ENCODE data around the gene ENOX2. TPM values are rescaled to one million over a fixed set of nuclear protein-coding genes. Genes with fewer than 3 reads are reported as not detected.
A peak's percentile ranks its signal among the peaks of the same experiment; 100 is the strongest.

Gene ENOX2
- total RNA-seq, 1 experiment from 2014 or later: 11.4 TPM

DNA sequence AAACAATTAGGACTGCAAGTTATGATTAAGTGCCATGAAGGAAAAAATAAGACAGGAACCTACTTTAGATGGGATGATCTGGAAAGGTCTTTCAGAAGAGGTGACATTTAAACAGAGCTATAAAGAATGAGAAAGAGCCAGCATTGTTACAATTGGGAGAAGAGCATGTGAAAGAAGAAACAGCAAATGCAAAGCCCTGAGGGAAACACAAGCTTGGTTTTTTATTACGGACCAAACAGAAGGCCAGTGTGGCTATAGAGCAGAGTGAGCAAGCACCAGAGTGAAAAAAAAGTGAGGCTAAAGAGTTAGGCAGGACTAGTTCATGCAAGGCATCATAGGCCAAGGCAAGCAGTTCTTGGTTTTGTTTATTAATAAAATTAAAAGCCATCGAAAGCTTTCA, 325.6 kb downstream of the ENOX2 start:
- H3K9me3 ChIP-seq: no peaks in the 10 kb centered on the region
- intact Hi-C loops (cut with micrococcal nuclease; ENCODE audit: unreplicated experiment): loop anchor here (5.0 kb wide), 1 partner anchor 340 kb away; no protein-coding TSS in a partner anchor
- H3K36me3 Mint-ChIP-seq (ENCODE audit: insufficient read depth, unreplicated experiment): no peaks in the 10 kb centered on the region
- H3K36me3 ChIP-seq (ENCODE audit: control insufficient read depth, insufficient read depth, low read length): no peaks in the 10 kb centered on the region
- ChIA-PET CTCF (interaction anchor here (0.8 kb wide), 1 partner anchor 231 kb away, joined by 4 read pairs; no protein-coding TSS in a partner anchor), POLR2A (no interaction called here)
- H3K9me3 Mint-ChIP-seq (ENCODE audit: unreplicated experiment): no peaks in the 10 kb centered on the region
- H3K27me3 Mint-ChIP-seq (ENCODE audit: insufficient read depth, unreplicated experiment): no peaks in the 10 kb centered on the region
- H3K27me3 ChIP-seq (replicated peaks; ENCODE audit: control insufficient read depth, insufficient read depth, low read length): no peaks in the 10 kb centered on the region
- no TSS peak for BruUV-seq (replicated peaks)
- H3K4me1 ChIP-seq: no peaks in the 10 kb centered on the region
- no peak overlapping the region for H3K4me3 ChIP-seq (ENCODE audit: low read depth, low read length)
- H3K27ac Mint-ChIP-seq (ENCODE audit: unreplicated experiment): no peak overlapping the region
- no peak for DNase-seq
- no peaks in the 10 kb centered on the region for H3K4me1 Mint-ChIP-seq (ENCODE audit: low read depth, unreplicated experiment)
- TF ChIP-seq, protein P1, sequence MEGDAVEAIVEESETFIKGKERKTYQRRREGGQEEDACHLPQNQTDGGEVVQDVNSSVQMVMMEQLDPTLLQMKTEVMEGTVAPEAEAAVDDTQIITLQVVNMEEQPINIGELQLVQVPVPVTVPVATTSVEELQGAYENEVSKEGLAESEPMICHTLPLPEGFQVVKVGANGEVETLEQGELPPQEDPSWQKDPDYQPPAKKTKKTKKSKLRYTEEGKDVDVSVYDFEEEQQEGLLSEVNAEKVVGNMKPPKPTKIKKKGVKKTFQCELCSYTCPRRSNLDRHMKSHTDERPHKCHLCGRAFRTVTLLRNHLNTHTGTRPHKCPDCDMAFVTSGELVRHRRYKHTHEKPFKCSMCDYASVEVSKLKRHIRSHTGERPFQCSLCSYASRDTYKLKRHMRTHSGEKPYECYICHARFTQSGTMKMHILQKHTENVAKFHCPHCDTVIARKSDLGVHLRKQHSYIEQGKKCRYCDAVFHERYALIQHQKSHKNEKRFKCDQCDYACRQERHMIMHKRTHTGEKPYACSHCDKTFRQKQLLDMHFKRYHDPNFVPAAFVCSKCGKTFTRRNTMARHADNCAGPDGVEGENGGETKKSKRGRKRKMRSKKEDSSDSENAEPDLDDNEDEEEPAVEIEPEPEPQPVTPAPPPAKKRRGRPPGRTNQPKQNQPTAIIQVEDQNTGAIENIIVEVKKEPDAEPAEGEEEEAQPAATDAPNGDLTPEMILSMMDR (IDR thresholded peaks at IDR 0.05; ENCODE audit: insufficient read depth in 1 of 2, low read depth in 1 of 2, low read length in 1 of 2, severe bottlenecking in 1 of 2, unreplicated experiment in 1 of 2): no peak
- H3K4me3 Mint-ChIP-seq (ENCODE audit: unreplicated experiment): no peak overlapping the region

DNA sequence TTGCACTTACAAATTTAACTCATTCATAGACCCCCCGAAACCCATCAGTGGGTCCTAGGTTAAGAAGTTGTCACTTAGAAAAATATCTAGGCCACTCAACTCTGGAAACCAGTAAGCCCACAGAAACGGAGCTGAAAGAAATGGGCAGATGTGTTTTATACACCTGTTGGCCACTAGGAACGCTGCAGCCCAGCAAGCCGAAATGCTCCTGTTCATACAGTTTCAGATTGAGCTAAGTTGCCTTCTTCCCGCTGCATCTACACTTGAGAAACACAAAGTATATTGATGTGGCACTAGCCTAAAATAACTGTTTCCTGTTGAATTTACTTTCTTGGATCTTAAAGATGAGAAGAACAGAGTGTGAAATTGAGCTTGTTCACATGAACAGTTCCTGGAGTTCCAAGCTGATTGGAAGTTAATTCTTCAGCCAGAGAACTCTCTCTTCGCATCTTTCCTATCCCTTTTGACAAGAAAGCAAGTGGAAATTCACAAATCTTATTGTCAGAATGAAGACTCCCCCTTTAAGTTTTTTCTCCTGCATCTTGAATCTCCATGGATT, 327.1 kb downstream of the ENOX2 start:
- TF ChIP-seq, protein P1 (IDR thresholded peaks at IDR 0.05; ENCODE audit: insufficient read depth in 1 of 2, low read depth in 1 of 2, low read length in 1 of 2, severe bottlenecking in 1 of 2, unreplicated experiment in 1 of 2): peak; percentile 49 to 50
- ChIA-PET POLR2A (interaction anchor here (0.6 kb wide), 1 partner anchor 63 kb away, joined by 3 read pairs; no protein-coding TSS in a partner anchor), CTCF (interaction anchor here (0.5 to 1.4 kb wide), 7 partner anchors 20 to 340 kb away, joined by 3 to 16 read pairs (median 4); no protein-coding TSS in a partner anchor)
- Histone ChIP-seq H3K27me3 (replicated peaks; ENCODE audit: control insufficient read depth, insufficient read depth, low read length) (no peaks in the 10 kb centered on the region), H3K4me1 (no peaks in the 10 kb centered on the region), H3K4me3 (ENCODE audit: low read depth, low read length) (no peak overlapping the region), H3K36me3 (ENCODE audit: control insufficient read depth, insufficient read depth, low read length) (no peaks in the 10 kb centered on the region), H3K9me3 (no peaks in the 10 kb centered on the region)
- H3K36me3 Mint-ChIP-seq (ENCODE audit: insufficient read depth, unreplicated experiment): no peaks in the 10 kb centered on the region
- H3K4me1 Mint-ChIP-seq (ENCODE audit: low read depth, unreplicated experiment): no peaks in the 10 kb centered on the region
- intact Hi-C loops (cut with micrococcal nuclease; ENCODE audit: unreplicated experiment): loop anchor here (5.0 kb wide), 1 partner anchor 341 kb away; no protein-coding TSS in a partner anchor
- no TSS peak for BruUV-seq (replicated peaks)
- H3K27me3 Mint-ChIP-seq (ENCODE audit: insufficient read depth, unreplicated experiment): no peaks in the 10 kb centered on the region
- peak in 1 of 2 experiments; percentile 10 for DNase-seq
- no peak overlapping the region for H3K27ac Mint-ChIP-seq (ENCODE audit: unreplicated experiment)
- H3K9me3 Mint-ChIP-seq (ENCODE audit: unreplicated experiment): no peaks in the 10 kb centered on the region
- H3K4me3 Mint-ChIP-seq (ENCODE audit: unreplicated experiment): no peak overlapping the region

Other genes starting within 250 kb of the ENOX2 start
- not detected in 2 replicates for gene ARHGAP36, start 155.1 kb upstream of the ENOX2 start, total RNA-seq (2022)